Endothelial cell of umbilical vein (primary cell): ENCODE results near the gene MAP2K5.

Experiments
- EZH2 ChIP-seq: IDR thresholded peaks from 2 replicates; pipeline ENCODE4 v1.6.1; 2012; ENCODE audit warnings: borderline replicate concordance, low read depth, mild to moderate bottlenecking, moderate library complexity, low read length, inconsistent platforms; ENCODE audit not compliant: severe bottlenecking
- GATA2 ChIP-seq: IDR thresholded peaks from 2 replicates; pipeline ENCODE4 v1.7.0; 2011; ENCODE audit warnings: low read depth, mild to moderate bottlenecking, moderate library complexity, mixed read lengths, low read length; ENCODE audit not compliant: insufficient read length, insufficient read depth
- JUN ChIP-seq: IDR thresholded peaks from 2 replicates; pipeline ENCODE4 v1.6.1; 2011; ENCODE audit warnings: borderline replicate concordance, low read depth; ENCODE audit not compliant: insufficient read length, insufficient read depth
- POLR2A ChIP-seq: IDR thresholded peaks from 2 replicates; pipeline ENCODE4 v1.6.1; 2012; ENCODE audit warnings: low read depth, mild to moderate bottlenecking, control low read depth, low read length
- POLR2AphosphoS5 ChIP-seq: IDR thresholded peaks from 2 replicates; pipeline ENCODE4 v1.6.1; 2012; ENCODE audit warnings: low read depth, mild to moderate bottlenecking, control low read depth, low read length, moderate library complexity; ENCODE audit not compliant: insufficient read depth
- TF ChIP-seq, protein P1 (sequence below), 2 donors: IDR thresholded peaks; 1 replicate in 1 of 2; 2 replicates in 1 of 2; pipeline ENCODE4 v1.5.1; 2011; ENCODE audit warnings: low read length in 2 of 2, mild to moderate bottlenecking in 2 of 2, moderate library complexity in 2 of 2, control low read depth in 1 of 2, inconsistent platforms in 1 of 2, low read depth in 1 of 2; ENCODE audit not compliant: insufficient read depth in 1 of 2; ENCODE audit errors: extremely low read depth in 1 of 2

DNA sequence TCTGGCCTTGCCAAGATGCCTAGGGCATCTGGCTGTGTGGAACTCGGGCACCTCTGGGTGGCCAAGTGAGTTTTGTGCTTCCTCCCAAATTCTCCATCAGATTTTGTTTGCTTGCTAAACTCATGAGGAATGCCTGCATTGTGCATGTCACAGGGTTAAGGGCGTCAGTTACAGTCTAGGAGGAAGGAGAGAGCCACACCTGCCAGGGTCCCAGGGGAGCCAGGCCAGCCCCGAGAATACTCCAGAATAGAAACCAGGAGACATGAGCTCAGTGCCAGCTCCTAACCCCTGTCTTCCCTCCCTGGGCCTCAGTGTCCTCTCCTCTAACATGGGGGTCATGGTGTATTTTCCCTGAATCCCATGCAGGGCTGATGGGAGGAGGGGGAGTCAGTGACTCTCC lies 260.8 kb downstream of the MAP2K5 start:
- TF ChIP-seq, protein P1, sequence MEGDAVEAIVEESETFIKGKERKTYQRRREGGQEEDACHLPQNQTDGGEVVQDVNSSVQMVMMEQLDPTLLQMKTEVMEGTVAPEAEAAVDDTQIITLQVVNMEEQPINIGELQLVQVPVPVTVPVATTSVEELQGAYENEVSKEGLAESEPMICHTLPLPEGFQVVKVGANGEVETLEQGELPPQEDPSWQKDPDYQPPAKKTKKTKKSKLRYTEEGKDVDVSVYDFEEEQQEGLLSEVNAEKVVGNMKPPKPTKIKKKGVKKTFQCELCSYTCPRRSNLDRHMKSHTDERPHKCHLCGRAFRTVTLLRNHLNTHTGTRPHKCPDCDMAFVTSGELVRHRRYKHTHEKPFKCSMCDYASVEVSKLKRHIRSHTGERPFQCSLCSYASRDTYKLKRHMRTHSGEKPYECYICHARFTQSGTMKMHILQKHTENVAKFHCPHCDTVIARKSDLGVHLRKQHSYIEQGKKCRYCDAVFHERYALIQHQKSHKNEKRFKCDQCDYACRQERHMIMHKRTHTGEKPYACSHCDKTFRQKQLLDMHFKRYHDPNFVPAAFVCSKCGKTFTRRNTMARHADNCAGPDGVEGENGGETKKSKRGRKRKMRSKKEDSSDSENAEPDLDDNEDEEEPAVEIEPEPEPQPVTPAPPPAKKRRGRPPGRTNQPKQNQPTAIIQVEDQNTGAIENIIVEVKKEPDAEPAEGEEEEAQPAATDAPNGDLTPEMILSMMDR (IDR thresholded peaks at IDR 0.05; ENCODE audit: extremely low read depth in 1 of 2, insufficient read depth in 1 of 2, low read depth in 1 of 2, low read length in 2 of 2) = no peak
- TF ChIP-seq POLR2AphosphoS5 (no peak), POLR2A (no peak), EZH2 (no peak), GATA2 (no peak), JUN (no peak)
